Suprapubic skin (tissue), 4 donors: ENCODE data around the gene LRCH1. TPM values are rescaled to one million over a fixed set of nuclear protein-coding genes. Genes with fewer than 3 reads are reported as not detected.

Experiments used
- DNase-seq, 2 donors: peaks; one replicate each; pipeline ENCODE4 v3.0.0-alpha.2; 2019; ENCODE audit warnings: low spot score in 2 of 2
- H3K27ac ChIP-seq: fragments of 200-600 bp; sonication (generic); one replicate; pipeline ENCODE4 v1.5.1; 2019
- H3K27me3 ChIP-seq: fragments of 200-600 bp; sonication (generic); one replicate; pipeline ENCODE4 v1.5.1; 2019
- H3K36me3 ChIP-seq: fragments of 200-600 bp; sonication (generic); one replicate; pipeline ENCODE4 v1.5.1; 2019
- H3K4me1 ChIP-seq: fragments of 200-600 bp; sonication (generic); one replicate; pipeline ENCODE4 v1.5.1; 2019
- H3K4me3 ChIP-seq: fragments of 200-600 bp; sonication (generic); one replicate; pipeline ENCODE4 v1.5.1; 2019; ENCODE audit warnings: mild to moderate bottlenecking
- H3K9me3 ChIP-seq: fragments of 200-600 bp; sonication (generic); one replicate; pipeline ENCODE4 v1.5.1; 2019
- EP300 ChIP-seq: sonication (generic); formaldehyde crosslinking; IDR thresholded peaks from one replicate; pipeline ENCODE4 v1.6.1; 2017; ENCODE audit warnings: antibody characterized with exemption
- POLR2A ChIP-seq, 2 donors: fragments of 450-650 bp; IDR thresholded peaks; one replicate each; pipeline ENCODE4 v1.6.1; 2017; ENCODE audit warnings: antibody characterized with exemption in 2 of 2, mild to moderate bottlenecking in 2 of 2, moderate library complexity in 2 of 2
- POLR2AphosphoS5 ChIP-seq, 3 donors: sonication (generic); formaldehyde crosslinking; IDR thresholded peaks; one replicate each; pipeline ENCODE4 v1.6.1; 2017; ENCODE audit warnings: antibody characterized with exemption in 3 of 3
- WGBS: methylation state at CpG from one replicate; pipeline ENCODE4 v1.1.5; 2018; 5-methylcytosine and 5-hydroxymethylcytosine counted together
- total RNA-seq, 4 donors: library from RNA; depleted of rRNA; stranded (reverse); fragments of >200 nt; gene quantifications; one replicate each; pipeline ENCODE4 v1.1.0, GENCODE V29; 2016
- TF ChIP-seq, protein P1 (sequence below), 2 donors: fragments of 200-600 bp in 1 of 2; fragments of 450-650 bp in 1 of 2; sonication (generic) in 1 of 2; IDR thresholded peaks; one replicate each; pipeline ENCODE4 v1.5.1; 2016 to 2019; ENCODE audit warnings: antibody characterized with exemption in 2 of 2, mild to moderate bottlenecking in 1 of 2, moderate library complexity in 1 of 2

LRCH1 gene
- total RNA-seq, 4 donors from 2014 or later, result 29.1 to 44.7 (median 34.9) TPM

DNA sequence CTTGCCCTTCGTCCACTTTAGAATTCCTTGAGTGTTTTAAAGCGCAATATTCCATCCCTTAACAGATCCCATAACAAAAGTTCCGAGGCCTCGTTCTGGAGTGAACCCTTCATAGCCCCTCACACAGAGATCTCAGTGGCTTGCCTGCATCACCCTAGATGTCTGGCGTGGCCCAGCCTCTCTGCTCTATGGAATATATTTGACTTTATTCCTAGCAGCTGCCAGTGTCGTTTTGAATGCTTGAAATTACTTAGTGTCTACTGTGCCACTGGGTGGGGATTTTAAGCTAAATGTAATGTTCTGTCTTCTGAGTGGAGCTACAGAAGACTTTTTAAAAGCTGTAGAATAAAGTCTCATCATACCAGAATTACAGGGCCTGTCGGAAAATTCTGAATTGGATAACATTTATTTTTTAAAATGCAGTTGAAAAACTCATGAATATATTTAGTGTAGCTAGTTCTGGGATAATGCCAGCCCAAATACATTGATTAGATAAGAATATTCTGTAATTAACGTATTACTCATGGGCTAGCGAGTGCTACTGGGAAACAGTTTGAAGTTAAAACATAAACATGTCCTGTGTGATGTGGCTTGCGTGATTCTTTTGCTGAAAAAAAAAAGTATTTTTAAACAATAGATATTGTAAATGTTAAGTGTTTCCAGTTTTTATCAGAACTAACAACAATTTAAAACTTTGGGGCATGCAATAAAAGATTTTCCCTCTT, 132.2 kb downstream of the LRCH1 start:
- Histone ChIP-seq H3K9me3 (no peaks in the 10 kb centered on the region), H3K27ac (no peak overlapping the region), H3K36me3 (peaks cover 3% of the 10 kb centered on the region), H3K4me3 (no peak overlapping the region), H3K27me3 (no peaks in the 10 kb centered on the region), H3K4me1 (peaks cover 11% of the 10 kb centered on the region)
- TF ChIP-seq POLR2AphosphoS5 (IDR thresholded peaks at IDR 0.05) (no peak), EP300 (no peak), POLR2A (IDR thresholded peaks at IDR 0.05) (no peak)
- TF ChIP-seq, protein P1, sequence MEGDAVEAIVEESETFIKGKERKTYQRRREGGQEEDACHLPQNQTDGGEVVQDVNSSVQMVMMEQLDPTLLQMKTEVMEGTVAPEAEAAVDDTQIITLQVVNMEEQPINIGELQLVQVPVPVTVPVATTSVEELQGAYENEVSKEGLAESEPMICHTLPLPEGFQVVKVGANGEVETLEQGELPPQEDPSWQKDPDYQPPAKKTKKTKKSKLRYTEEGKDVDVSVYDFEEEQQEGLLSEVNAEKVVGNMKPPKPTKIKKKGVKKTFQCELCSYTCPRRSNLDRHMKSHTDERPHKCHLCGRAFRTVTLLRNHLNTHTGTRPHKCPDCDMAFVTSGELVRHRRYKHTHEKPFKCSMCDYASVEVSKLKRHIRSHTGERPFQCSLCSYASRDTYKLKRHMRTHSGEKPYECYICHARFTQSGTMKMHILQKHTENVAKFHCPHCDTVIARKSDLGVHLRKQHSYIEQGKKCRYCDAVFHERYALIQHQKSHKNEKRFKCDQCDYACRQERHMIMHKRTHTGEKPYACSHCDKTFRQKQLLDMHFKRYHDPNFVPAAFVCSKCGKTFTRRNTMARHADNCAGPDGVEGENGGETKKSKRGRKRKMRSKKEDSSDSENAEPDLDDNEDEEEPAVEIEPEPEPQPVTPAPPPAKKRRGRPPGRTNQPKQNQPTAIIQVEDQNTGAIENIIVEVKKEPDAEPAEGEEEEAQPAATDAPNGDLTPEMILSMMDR (IDR thresholded peaks at IDR 0.05), result no peak
- no peak for DNase-seq
- 74% methylated on average over 10 of the region's 10 CpGs for WGBS

DNA sequence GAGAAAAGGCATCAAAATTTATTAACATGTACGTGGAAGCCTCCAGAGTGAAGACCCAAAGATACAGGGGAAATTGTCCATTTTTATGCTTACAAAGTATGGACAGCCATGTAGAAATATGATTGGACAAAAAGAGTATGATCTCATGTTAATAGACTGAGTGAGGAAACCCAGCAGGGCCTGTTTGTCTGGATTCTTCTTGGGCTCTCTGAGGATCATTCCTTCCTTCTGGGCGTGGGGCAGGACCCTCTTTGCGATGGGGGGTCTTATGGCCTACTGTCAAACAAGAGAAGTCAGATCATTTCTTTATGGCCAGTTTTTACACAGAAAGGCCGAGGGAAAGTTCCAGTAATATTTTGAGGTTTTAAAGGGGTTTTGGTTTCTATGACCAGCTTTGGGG, 133.2 kb downstream of the LRCH1 start:
- peaks cover 7% of the 10 kb centered on the region for H3K4me1 ChIP-seq
- 86% methylated on average over 4 of the region's 4 CpGs for WGBS
- H3K27me3 ChIP-seq, result no peaks in the 10 kb centered on the region
- TF ChIP-seq POLR2AphosphoS5 (IDR thresholded peaks at IDR 0.05), result no peak
- TF ChIP-seq, protein P1 (IDR thresholded peaks at IDR 0.05), result no peak
- TF ChIP-seq POLR2A (IDR thresholded peaks at IDR 0.05), result no peak
- TF ChIP-seq EP300, result no peak
- no peaks in the 10 kb centered on the region for H3K9me3 ChIP-seq
- peaks cover 3% of the 10 kb centered on the region for H3K36me3 ChIP-seq
- DNase-seq, result no peak
- no peak overlapping the region for H3K4me3 ChIP-seq
- H3K27ac ChIP-seq, result no peak overlapping the region

DNA sequence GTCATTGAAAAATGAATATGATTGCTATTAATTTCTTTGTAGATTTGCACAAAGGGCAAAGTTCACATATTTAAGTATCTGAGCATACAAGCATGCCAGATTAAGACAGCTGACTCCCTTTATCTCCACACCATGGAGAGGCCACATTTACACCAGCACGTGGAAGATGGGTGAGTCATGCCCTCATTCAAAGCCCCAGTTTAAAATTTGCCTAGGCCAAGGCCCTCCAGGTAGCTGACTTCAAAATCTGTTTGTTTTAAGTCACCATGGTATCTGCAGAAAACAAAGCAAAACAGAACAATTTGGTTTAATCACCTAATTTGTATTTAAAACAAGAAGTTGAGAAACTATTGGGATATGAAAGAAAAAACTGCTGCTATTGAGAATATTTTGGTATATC, 134.8 kb downstream of the LRCH1 start:
- Histone ChIP-seq H3K4me1 (peaks cover 7% of the 10 kb centered on the region), H3K36me3 (no peaks in the 10 kb centered on the region), H3K27me3 (no peaks in the 10 kb centered on the region), H3K9me3 (no peaks in the 10 kb centered on the region), H3K4me3 (no peak overlapping the region), H3K27ac (no peak overlapping the region)
- TF ChIP-seq EP300 (no peak), POLR2A (IDR thresholded peaks at IDR 0.05) (no peak), POLR2AphosphoS5 (IDR thresholded peaks at IDR 0.05) (no peak)
- TF ChIP-seq, protein P1 (IDR thresholded peaks at IDR 0.05), result no peak
- WGBS, result 21% methylated on average over 1 of the region's 1 CpG
- no peak for DNase-seq

DNA sequence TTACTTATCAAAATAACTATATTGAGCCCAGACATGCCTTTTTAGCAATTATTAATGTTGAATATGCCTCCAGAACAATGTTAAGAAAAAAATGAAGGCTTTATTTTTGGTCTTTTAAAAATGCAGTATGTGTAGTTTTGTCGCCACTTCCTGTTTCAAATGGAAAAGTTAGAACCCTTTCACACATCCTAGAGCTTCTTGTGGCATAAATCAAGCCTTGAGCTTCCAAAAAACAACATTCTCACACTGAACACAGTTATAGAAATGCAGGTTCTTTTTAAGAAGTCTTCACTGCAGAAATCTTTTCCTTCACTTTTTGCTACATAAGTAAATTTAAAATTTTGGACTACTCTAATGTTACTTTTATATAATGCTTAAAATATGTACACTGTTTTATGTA, 135.3 kb downstream of the LRCH1 start:
- Histone ChIP-seq H3K27me3 (no peaks in the 10 kb centered on the region), H3K9me3 (no peaks in the 10 kb centered on the region), H3K36me3 (no peaks in the 10 kb centered on the region), H3K4me3 (no peak overlapping the region), H3K4me1 (peaks cover 7% of the 10 kb centered on the region), H3K27ac (no peak overlapping the region)
- 91% methylated on average over 1 of the region's 1 CpG for WGBS
- no peak for TF ChIP-seq EP300
- no peak for TF ChIP-seq POLR2AphosphoS5 (IDR thresholded peaks at IDR 0.05)
- TF ChIP-seq, protein P1 (IDR thresholded peaks at IDR 0.05), result no peak
- no peak for TF ChIP-seq POLR2A (IDR thresholded peaks at IDR 0.05)
- DNase-seq, result no peak

DNA sequence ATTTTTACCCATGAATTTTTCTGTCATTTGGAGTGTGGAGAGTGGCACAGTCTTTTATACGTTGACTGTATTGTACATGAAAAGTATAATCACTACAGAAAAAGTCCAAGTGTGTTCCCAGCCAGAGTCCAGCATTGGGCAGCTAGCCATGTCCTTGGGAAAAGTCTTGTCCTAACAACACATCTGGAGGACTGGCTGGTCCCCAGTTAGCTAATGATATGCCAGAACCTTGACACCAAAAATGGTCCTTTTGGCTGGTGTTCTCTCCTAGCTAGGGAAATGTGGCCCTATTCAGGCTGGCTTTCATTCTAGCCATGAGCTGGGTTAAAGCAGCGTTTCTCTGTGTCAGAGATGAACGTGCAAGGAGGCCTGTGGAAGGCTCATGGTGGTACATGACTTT, 145.0 kb downstream of the LRCH1 start:
- 85% methylated on average over 3 of the region's 3 CpGs for WGBS
- DNase-seq, result no peak
- Histone ChIP-seq H3K27ac (no peak overlapping the region), H3K4me3 (no peak overlapping the region), H3K4me1 (no peaks in the 10 kb centered on the region), H3K9me3 (no peaks in the 10 kb centered on the region), H3K36me3 (peaks cover 72% of the 10 kb centered on the region), H3K27me3 (no peaks in the 10 kb centered on the region)
- TF ChIP-seq POLR2A (IDR thresholded peaks at IDR 0.05) (no peak), POLR2AphosphoS5 (IDR thresholded peaks at IDR 0.05) (no peak), EP300 (no peak)
- TF ChIP-seq, protein P1 (IDR thresholded peaks at IDR 0.05), result no peak
